Mammary epithelial cell (primary cell): ENCODE results near the gene ZNF827.

Experiments used
- CTCF ChIP-seq, 2 donors: IDR thresholded peaks in 1 of 2; conservative IDR thresholded peaks in 1 of 2; 2 replicates each; pipeline ENCODE4 v1.5.1; 2011 to 2012; ENCODE audit warnings: inconsistent platforms in 2 of 2, low read length in 2 of 2, mild to moderate bottlenecking in 2 of 2, control low read depth in 1 of 2, low read depth in 1 of 2; ENCODE audit not compliant: insufficient read depth in 1 of 2; ENCODE audit errors: extremely low read depth in 1 of 2
- EZH2 ChIP-seq: IDR thresholded peaks from 2 replicates; pipeline ENCODE4 v1.6.1; 2012; ENCODE audit warnings: low read length, inconsistent platforms, borderline replicate concordance

- no peak for TF ChIP-seq CTCF (conservative IDR thresholded peaks at IDR 0.05 in 1 of 2, IDR thresholded peaks at IDR 0.05 in 1 of 2; ENCODE audit: extremely low read depth in 1 of 2, insufficient read depth in 1 of 2, low read depth in 1 of 2, low read length in 2 of 2)
- TF ChIP-seq EZH2 = no peak
These were observed 129.6 kb downstream of the ZNF827 start for GRCh38 chr4:145808848-145809512.
